Spleen (tissue), 11 donors: ENCODE data around the gene SPEF2. TPM values are rescaled to one million over a fixed set of nuclear protein-coding genes. Genes with fewer than 3 reads are reported as not detected.

Experiments
- DNase-seq: peaks from one replicate; pipeline ENCODE4 v3.0.0-alpha.2; 2020
- H3K27ac ChIP-seq, 8 donors: fragments of 200-600 bp; sonication (generic) in 7 of 8; 1 replicate in 4 of 8; 2 replicates in 4 of 8; pipeline versions ENCODE4 v1.5.0 to v1.8.0; 2016 to 2021; ENCODE audit warnings: inconsistent platforms in 4 of 8, mild to moderate bottlenecking in 4 of 8, moderate library complexity in 1 of 8
- H3K27me3 ChIP-seq, 7 donors: fragments of 200-600 bp; sonication (generic) in 6 of 7; replicated peaks in 1 of 7; 1 replicate in 4 of 7; 2 replicates in 3 of 7; pipeline versions ENCODE4 v1.5.0 to v1.8.0; 2016 to 2021; ENCODE audit warnings: inconsistent platforms in 3 of 7, mild to moderate bottlenecking in 1 of 7
- H3K36me3 ChIP-seq, 6 donors: fragments of 200-600 bp; sonication (generic) in 5 of 6; 1 replicate in 4 of 6; 2 replicates in 2 of 6; pipeline versions ENCODE4 v1.5.0 to v1.8.0; 2016 to 2021; ENCODE audit warnings: inconsistent platforms in 2 of 6
- H3K4me1 ChIP-seq, 6 donors: fragments of 200-600 bp; sonication (generic) in 5 of 6; 1 replicate in 3 of 6; 2 replicates in 3 of 6; pipeline versions ENCODE4 v1.5.0 to v1.8.0; 2016 to 2021; ENCODE audit warnings: inconsistent platforms in 3 of 6
- H3K4me3 ChIP-seq, 8 donors: fragments of 200-600 bp; sonication (generic) in 7 of 8; 1 replicate in 4 of 8; 2 replicates in 4 of 8; pipeline versions ENCODE4 v1.5.0 to v1.8.0; 2016 to 2021; ENCODE audit warnings: inconsistent platforms in 4 of 8, mild to moderate bottlenecking in 4 of 8, moderate library complexity in 2 of 8
- H3K9me3 ChIP-seq, 8 donors: fragments of 200-600 bp; sonication (generic) in 7 of 8; 1 replicate in 4 of 8; 2 replicates in 4 of 8; pipeline versions ENCODE4 v1.5.0 to v1.8.0; 2016 to 2021; ENCODE audit warnings: inconsistent platforms in 4 of 8
- CTCF ChIP-seq, 11 experiments: fragments of 200-600 bp in 7 of 11; fragments of 450-650 bp in 4 of 11; sonication (generic) in 4 of 11; IDR thresholded peaks in 8 of 11; conservative IDR thresholded peaks in 3 of 11; 1 replicate in 7 of 11; 2 replicates in 4 of 11; pipeline versions ENCODE4 v1.4.0 to v1.8.0; 2016 to 2021; ENCODE audit warnings: antibody characterized with exemption in 11 of 11, inconsistent platforms in 4 of 11, mild to moderate bottlenecking in 1 of 11
- POLR2A ChIP-seq, 3 donors: fragments of 450-650 bp; IDR thresholded peaks; one replicate each; pipeline ENCODE4 v1.5.1; 2017; ENCODE audit warnings: antibody characterized with exemption in 3 of 3, mild to moderate bottlenecking in 1 of 3
- POLR2AphosphoS5 ChIP-seq, 3 donors: sonication (generic); formaldehyde crosslinking; IDR thresholded peaks; one replicate each; pipeline ENCODE4 v1.5.1; 2017; ENCODE audit warnings: antibody characterized with exemption in 3 of 3
- WGBS, 5 donors: extraction: QIAGEN DNeasy Blood & Tissue Kit in 3 of 5; methylation state at CpG; one replicate each; pipeline versions ENCODE4 v1.1.5 to v1.1.7; 2013 to 2018; 5-methylcytosine and 5-hydroxymethylcytosine counted together
- intact Hi-C: fragments of 100-400 bp; cut with DNase I; formaldehyde crosslinking; loops from one replicate; pipeline ENCODE4 v1.15.0; 2023; ENCODE audit warnings: low total_unique reads
- polyA plus RNA-seq, 3 donors: library from polyadenylated mRNA; stranded (reverse); fragments of 200-250 nt; gene quantifications; one replicate each; pipeline ENCODE4 v1.2.1, GENCODE V29; 2013
- total RNA-seq, 7 donors: library from RNA; depleted of rRNA in 3 of 7; stranded (reverse); fragments of >200 nt in 3 of 7; fragmentation: NEBNext Ultra II Directional in 4 of 7; extraction: Animal tissue kit (Norgen Biotek cat#: 25700) in 4 of 7; gene quantifications; one replicate each; pipeline versions ENCODE4 v1.1.0 to v1.2.1, GENCODE V29; 2016 to 2021
- donor health status: healthy with polysubstance abuse.
- donor health status: DM: no; HTN: no; CAD: no; lungs with moderate emphysema.
- donor health status: DM: no; HTN: no; CAD: no.
- donor health status: Bipolar disorder and iron deficiency.
- donor health status: healthy.
- donor health status: DM: no; HTN: no; CAD: no.
- donor health status: DM: yes; HTN: yes; CAD: no.

Gene SPEF2
- total and polyA plus RNA-seq, 10 donors, result 1.7 to 22.6 (median 8.5) TPM

- 83 to 94% (median 91%) methylated on average over 1 of the region's 1 CpG for WGBS, 5 donors
- no peaks in the 10 kb centered on the region for H3K9me3 ChIP-seq
- peaks cover 9 to 25% (median 15%) of the 10 kb centered on the region in 6 donors for H3K4me1 ChIP-seq
- H3K27ac ChIP-seq, result no peak overlapping the region
- H3K4me3 ChIP-seq, result no peak overlapping the region
- H3K36me3 ChIP-seq, result no peaks in the 10 kb centered on the region
- intact Hi-C loops, result no loop called here
- no peak for DNase-seq
- no peaks in the 10 kb centered on the region for H3K27me3 ChIP-seq
- TF ChIP-seq POLR2AphosphoS5 (IDR thresholded peaks at IDR 0.05), result no peak
- no peak for TF ChIP-seq CTCF (IDR thresholded peaks at IDR 0.05 in 8 of 11, conservative IDR thresholded peaks at IDR 0.05 in 3 of 11)
- no peak for TF ChIP-seq POLR2A (IDR thresholded peaks at IDR 0.05)
Observed at GRCh38 chr5:35799753-35800152, 182.1 kb downstream of the SPEF2 start.

DNA sequence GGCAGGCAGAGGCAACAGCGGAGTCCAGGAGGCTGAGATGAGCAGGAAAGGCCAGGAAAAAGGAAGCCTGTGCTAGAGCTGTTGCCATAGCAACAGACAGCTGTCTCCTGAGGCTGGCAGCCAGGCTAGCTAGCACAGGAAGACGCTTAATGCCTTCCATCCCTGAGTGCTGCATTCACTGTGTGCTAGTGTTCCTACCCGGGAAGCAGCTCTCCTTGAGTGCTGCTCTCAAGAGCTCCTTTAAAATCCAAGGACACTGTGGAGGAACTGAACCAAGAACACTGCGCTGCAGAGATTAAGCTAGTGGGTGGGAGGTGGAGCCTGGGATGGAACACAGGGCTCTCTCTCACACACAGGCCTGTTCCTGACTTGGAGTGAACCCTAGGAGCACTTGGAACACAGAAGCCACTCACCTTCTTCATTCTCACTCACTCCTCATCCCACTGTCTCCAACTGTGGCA, 185.6 kb downstream of the SPEF2 start:
- H3K4me1 ChIP-seq, result peaks cover 9 to 19% (median 12%) of the 10 kb centered on the region in 6 donors
- WGBS, 5 donors, result 17 to 31% (median 24%) methylated on average over 4 of the region's 4 CpGs
- no peaks in the 10 kb centered on the region for H3K36me3 ChIP-seq
- peak in 1 of 3 donors; percentile 50 for TF ChIP-seq POLR2AphosphoS5 (IDR thresholded peaks at IDR 0.05)
- TF ChIP-seq POLR2A (IDR thresholded peaks at IDR 0.05), result no peak
- no peak for TF ChIP-seq CTCF (IDR thresholded peaks at IDR 0.05 in 8 of 11, conservative IDR thresholded peaks at IDR 0.05 in 3 of 11)
- H3K4me3 ChIP-seq, result no peak overlapping the region
- DNase-seq, result no peak
- intact Hi-C loops, result no loop called here
- no peaks in the 10 kb centered on the region for H3K9me3 ChIP-seq
- H3K27me3 ChIP-seq, result no peaks in the 10 kb centered on the region
- H3K27ac ChIP-seq, result peak overlapping the region in 2 of 8 donors; percentile 15 to 23

DNA sequence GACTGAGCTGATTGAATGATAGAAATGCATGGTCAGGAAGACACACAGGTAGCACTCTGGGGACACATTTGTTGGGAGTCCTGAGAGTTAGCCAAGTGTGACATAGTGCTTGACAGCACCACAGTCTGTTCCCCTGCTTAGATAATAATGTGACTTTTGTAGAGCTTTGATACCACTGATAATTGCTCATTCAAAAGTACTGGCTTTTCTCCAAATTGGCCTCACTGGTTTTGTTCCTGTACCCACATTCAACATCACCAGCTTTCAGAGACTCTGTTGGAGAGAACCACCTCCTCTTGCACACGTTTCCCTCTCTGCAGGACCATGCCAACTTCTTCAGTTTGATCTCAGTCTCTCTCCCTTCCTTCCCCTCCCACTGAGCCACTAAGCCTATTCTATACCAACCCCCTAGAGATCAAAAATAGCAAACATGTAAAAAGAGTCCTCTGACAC, 186.6 kb downstream of the SPEF2 start:
- no peak for TF ChIP-seq CTCF (IDR thresholded peaks at IDR 0.05 in 8 of 11, conservative IDR thresholded peaks at IDR 0.05 in 3 of 11)
- no peak for TF ChIP-seq POLR2AphosphoS5 (IDR thresholded peaks at IDR 0.05)
- no peak for TF ChIP-seq POLR2A (IDR thresholded peaks at IDR 0.05)
- DNase-seq, result no peak
- Histone ChIP-seq H3K27me3 (no peaks in the 10 kb centered on the region), H3K9me3 (no peaks in the 10 kb centered on the region), H3K4me3 (no peak overlapping the region), H3K36me3 (no peaks in the 10 kb centered on the region), H3K4me1 (peaks cover 9 to 19% (median 12%) of the 10 kb centered on the region in 6 donors), H3K27ac (no peak overlapping the region)
- intact Hi-C loops, result no loop called here
- 28 to 48% (median 33%) methylated on average over 1 of the region's 1 CpG for WGBS, 5 donors

GRCh38 chr5:35804841-35805240, 187.2 kb downstream of the SPEF2 start:
- no peaks in the 10 kb centered on the region for H3K9me3 ChIP-seq
- intact Hi-C loops, result no loop called here
- H3K4me3 ChIP-seq, result no peak overlapping the region
- TF ChIP-seq POLR2A (IDR thresholded peaks at IDR 0.05) (no peak), CTCF (IDR thresholded peaks at IDR 0.05 in 8 of 11, conservative IDR thresholded peaks at IDR 0.05 in 3 of 11) (no peak), POLR2AphosphoS5 (IDR thresholded peaks at IDR 0.05) (no peak)
- DNase-seq, result no peak
- H3K27ac ChIP-seq, result no peak overlapping the region
- peaks cover 9 to 19% (median 12%) of the 10 kb centered on the region in 6 donors for H3K4me1 ChIP-seq
- H3K27me3 ChIP-seq, result no peaks in the 10 kb centered on the region
- H3K36me3 ChIP-seq, result no peaks in the 10 kb centered on the region
